Breast epithelium (tissue), 4 donors: ENCODE results near the gene ALKAL2. TPM values are rescaled to one million over a fixed set of nuclear protein-coding genes. Genes with fewer than 3 reads are reported as not detected.

Source experiments
- DNase-seq, 2 donors: peaks; one replicate each; pipeline ENCODE4 v3.0.0-alpha.2; 2019; ENCODE audit warnings: low spot score in 2 of 2
- H3K27ac ChIP-seq, 2 donors: fragments of 200-600 bp; sonication (generic) in 1 of 2; one replicate each; pipeline ENCODE4 v1.5.1; 2016 to 2019; ENCODE audit warnings: mild to moderate bottlenecking in 1 of 2
- H3K27me3 ChIP-seq, 2 donors: fragments of 200-600 bp; sonication (generic) in 1 of 2; one replicate each; pipeline versions ENCODE4 v1.5.1 to v1.6.0; 2017 to 2019; ENCODE audit warnings: control low read depth in 1 of 2, mild to moderate bottlenecking in 1 of 2
- H3K36me3 ChIP-seq: fragments of 200-600 bp; one replicate; pipeline ENCODE4 v1.5.1; 2019
- H3K4me1 ChIP-seq, 2 donors: fragments of 200-600 bp; sonication (generic); one replicate each; pipeline ENCODE4 v1.5.1; 2016 to 2019; ENCODE audit warnings: control low read depth in 1 of 2
- H3K4me3 ChIP-seq, 3 donors: fragments of 200-600 bp; sonication (generic); 1 replicate in 2 of 3; 2 replicates in 1 of 3; pipeline ENCODE4 v1.5.1; 2016 to 2019; ENCODE audit warnings: mild to moderate bottlenecking in 3 of 3, moderate library complexity in 2 of 3
- H3K9me3 ChIP-seq, 2 donors: fragments of 200-600 bp; sonication (generic) in 1 of 2; one replicate each; pipeline ENCODE4 v1.5.1; 2016 to 2019; ENCODE audit warnings: control low read depth in 1 of 2
- POLR2A ChIP-seq: fragments of 450-650 bp; IDR thresholded peaks from one replicate; pipeline ENCODE4 v1.6.1; 2016; ENCODE audit warnings: antibody characterized with exemption, mild to moderate bottlenecking, moderate library complexity
- POLR2AphosphoS5 ChIP-seq, 3 donors: sonication (generic); formaldehyde crosslinking; IDR thresholded peaks; one replicate each; pipeline ENCODE4 v1.6.1; 2017; ENCODE audit warnings: antibody characterized with exemption in 3 of 3
- intact Hi-C: fragments of 100-400 bp; cut with DNase I; formaldehyde crosslinking; loops from one replicate; pipeline ENCODE4 v1.15.1; 2023; ENCODE audit warnings: low total_unique reads
- total RNA-seq, 3 donors: library from RNA; depleted of rRNA; stranded (reverse); fragments of >200 nt; gene quantifications; one replicate each; pipeline ENCODE4 v1.1.0, GENCODE V29; 2016
- TF ChIP-seq, protein P1 (sequence below), 3 donors: fragments of 450-650 bp; IDR thresholded peaks; one replicate each; pipeline ENCODE4 v1.5.1; 2016 to 2017; ENCODE audit warnings: antibody characterized with exemption in 3 of 3, mild to moderate bottlenecking in 3 of 3, moderate library complexity in 3 of 3

The ALKAL2 gene
- total RNA-seq, 3 donors from 2014 or later, result 10.1 to 26.4 (median 16.1) TPM

GRCh38 chr2:290090-290722 lies 2.3 kb upstream of the ALKAL2 start:
- Histone ChIP-seq H3K4me1 (no peaks in the 10 kb centered on the region), H3K27me3 (peaks cover 0 to 28% of the 10 kb centered on the region in 2 donors), H3K36me3 (no peaks in the 10 kb centered on the region), H3K4me3 (peak overlapping the region; percentile 45 to 68 (median 48)), H3K9me3 (no peaks in the 10 kb centered on the region), H3K27ac (no peak overlapping the region)
- DNase-seq, result peak; percentile 38 to 76
- intact Hi-C loops, result no loop called here
- TF ChIP-seq POLR2AphosphoS5 (IDR thresholded peaks at IDR 0.05), result no peak
- TF ChIP-seq, protein P1, sequence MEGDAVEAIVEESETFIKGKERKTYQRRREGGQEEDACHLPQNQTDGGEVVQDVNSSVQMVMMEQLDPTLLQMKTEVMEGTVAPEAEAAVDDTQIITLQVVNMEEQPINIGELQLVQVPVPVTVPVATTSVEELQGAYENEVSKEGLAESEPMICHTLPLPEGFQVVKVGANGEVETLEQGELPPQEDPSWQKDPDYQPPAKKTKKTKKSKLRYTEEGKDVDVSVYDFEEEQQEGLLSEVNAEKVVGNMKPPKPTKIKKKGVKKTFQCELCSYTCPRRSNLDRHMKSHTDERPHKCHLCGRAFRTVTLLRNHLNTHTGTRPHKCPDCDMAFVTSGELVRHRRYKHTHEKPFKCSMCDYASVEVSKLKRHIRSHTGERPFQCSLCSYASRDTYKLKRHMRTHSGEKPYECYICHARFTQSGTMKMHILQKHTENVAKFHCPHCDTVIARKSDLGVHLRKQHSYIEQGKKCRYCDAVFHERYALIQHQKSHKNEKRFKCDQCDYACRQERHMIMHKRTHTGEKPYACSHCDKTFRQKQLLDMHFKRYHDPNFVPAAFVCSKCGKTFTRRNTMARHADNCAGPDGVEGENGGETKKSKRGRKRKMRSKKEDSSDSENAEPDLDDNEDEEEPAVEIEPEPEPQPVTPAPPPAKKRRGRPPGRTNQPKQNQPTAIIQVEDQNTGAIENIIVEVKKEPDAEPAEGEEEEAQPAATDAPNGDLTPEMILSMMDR (IDR thresholded peaks at IDR 0.05), result peak in 2 of 3 donors; percentile 58 to 64
- no peak for TF ChIP-seq POLR2A

DNA sequence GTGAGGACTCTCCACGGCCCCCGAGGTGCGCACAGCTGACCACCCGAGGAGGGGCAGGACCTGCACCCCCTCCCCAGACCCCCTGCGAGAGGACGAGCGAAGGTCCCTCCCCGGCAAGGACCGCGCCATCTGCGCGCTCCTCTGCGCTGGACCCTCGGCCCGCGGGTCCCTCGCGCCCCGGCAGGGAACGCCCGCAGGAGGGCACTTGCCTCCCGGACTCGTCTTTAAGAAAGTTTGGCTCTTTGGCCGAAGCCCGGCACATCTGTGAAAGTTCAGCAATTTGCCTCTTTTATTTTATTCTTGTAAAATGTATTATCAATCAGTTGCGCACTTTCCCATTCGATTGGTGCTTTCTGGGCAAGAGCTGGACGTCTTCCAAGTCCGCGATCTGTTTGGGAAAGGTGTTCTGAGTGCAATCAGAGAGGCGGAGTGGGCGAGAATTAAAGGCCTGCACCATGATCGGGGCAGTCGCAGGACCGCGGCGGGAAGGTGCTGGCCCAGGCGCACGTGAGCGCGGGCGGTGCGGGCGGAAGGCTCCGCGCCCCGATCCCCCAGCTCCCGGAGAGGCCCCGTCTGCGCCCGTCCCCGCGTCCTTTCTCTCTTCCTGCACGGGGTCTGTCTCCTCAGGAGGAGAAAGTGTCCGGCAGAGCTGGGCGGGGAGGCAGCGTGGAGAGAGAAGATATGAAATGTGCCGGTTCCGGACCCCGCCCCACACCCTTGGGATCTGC lies 1.6 kb upstream of the ALKAL2 start:
- intact Hi-C loops, result no loop called here
- Histone ChIP-seq H3K27ac (peak overlapping the region in 1 of 2 donors; percentile 68), H3K36me3 (no peaks in the 10 kb centered on the region), H3K4me3 (peak overlapping the region; percentile 45 to 68 (median 48)), H3K27me3 (peaks cover 0 to 28% of the 10 kb centered on the region in 2 donors), H3K4me1 (no peaks in the 10 kb centered on the region), H3K9me3 (no peaks in the 10 kb centered on the region)
- TF ChIP-seq POLR2A (no peak), POLR2AphosphoS5 (IDR thresholded peaks at IDR 0.05) (no peak)
- TF ChIP-seq, protein P1 (IDR thresholded peaks at IDR 0.05), result no peak
- no peak for DNase-seq

GRCh38 chr2:288758-289361 lies 969 bp upstream of the ALKAL2 start:
- H3K9me3 ChIP-seq, result no peaks in the 10 kb centered on the region
- H3K4me1 ChIP-seq, result no peaks in the 10 kb centered on the region
- peaks cover 0 to 28% of the 10 kb centered on the region in 2 donors for H3K27me3 ChIP-seq
- DNase-seq, result no peak
- peak overlapping the region in 1 of 2 donors; percentile 68 for H3K27ac ChIP-seq
- intact Hi-C loops, result no loop called here
- TF ChIP-seq, protein P1 (IDR thresholded peaks at IDR 0.05), result no peak
- no peaks in the 10 kb centered on the region for H3K36me3 ChIP-seq
- peak overlapping the region; percentile 45 to 68 (median 48) for H3K4me3 ChIP-seq

GRCh38 chr2:287471-287885 lies 413 bp downstream of the ALKAL2 start:
- TF ChIP-seq POLR2A (no peak), POLR2AphosphoS5 (IDR thresholded peaks at IDR 0.05) (no peak)
- TF ChIP-seq, protein P1 (IDR thresholded peaks at IDR 0.05), result no peak
- peak overlapping the region; percentile 41 to 68 (median 48) for H3K4me3 ChIP-seq
- no peaks in the 10 kb centered on the region for H3K36me3 ChIP-seq
- intact Hi-C loops, result no loop called here
- H3K9me3 ChIP-seq, result no peaks in the 10 kb centered on the region
- no peaks in the 10 kb centered on the region for H3K4me1 ChIP-seq
- peak overlapping the region in 1 of 2 donors; percentile 26 for H3K27ac ChIP-seq
- no peak for DNase-seq
- peaks cover 0 to 28% of the 10 kb centered on the region in 2 donors for H3K27me3 ChIP-seq
